GM19372 (cell line): Measurements from ENCODE around the gene VPS16.

Source experiments
- ATAC-seq: cut with Tn5 transposase; IDR thresholded peaks from one replicate; pipeline ENCODE4 v1.9.1; 2021; ENCODE audit warnings: mild to moderate bottlenecking, low read depth, moderate library complexity; ENCODE audit not compliant: unreplicated experiment

The VPS16 gene

DNA sequence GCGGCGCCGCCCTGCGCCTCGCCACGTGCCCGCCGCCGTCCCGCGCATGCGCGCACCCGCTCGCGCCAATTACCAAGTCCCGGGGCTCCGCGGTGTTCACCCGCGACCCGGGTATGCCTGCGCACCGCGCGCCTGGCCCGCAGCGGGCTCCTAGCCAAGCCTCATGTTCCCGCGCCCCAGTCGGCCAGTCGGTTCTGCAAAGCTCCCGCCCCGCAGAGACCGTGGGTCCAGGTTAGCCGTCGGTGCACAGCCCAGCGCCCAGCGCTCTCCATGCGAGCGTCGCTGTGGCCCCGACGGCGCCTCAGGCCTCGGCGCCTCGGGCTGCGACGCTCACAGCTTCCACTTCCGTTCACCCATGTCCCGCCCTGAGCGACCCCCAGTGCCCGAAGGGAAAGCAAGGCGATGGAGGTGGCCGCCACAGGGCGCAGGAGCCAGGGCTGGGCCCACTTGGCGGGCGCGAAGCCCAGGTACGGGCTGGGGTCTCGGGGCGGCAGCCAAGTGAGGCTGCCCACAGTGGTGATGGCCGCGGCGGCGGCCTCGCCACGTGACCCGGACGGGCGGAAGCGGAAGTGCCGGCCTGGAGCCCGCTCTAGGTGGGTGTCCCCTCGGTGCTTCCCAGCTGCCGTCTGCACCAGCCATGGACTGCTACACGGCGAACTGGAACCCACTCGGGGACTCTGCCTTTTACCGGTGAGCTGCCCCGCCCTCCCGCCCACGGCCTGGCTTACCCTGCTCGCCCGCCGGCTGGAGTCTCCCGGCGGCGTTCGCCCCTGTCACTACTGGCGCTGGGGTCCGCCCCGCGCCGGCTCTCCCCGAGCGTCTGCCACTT, at the start of gene VPS16, which contains the start of gene PCED1A:
TSS of gene VPS16 (plus strand) at position 608 of the 829 bp plus-strand sequence. CDS start at position 638, 30 bp downstream.
TSS of gene PCED1A (minus strand) at position 518 of the 829 bp plus-strand sequence. CDS start 743 bp downstream, outside the sequence.
- ATAC-seq: peak; percentile 98

DNA sequence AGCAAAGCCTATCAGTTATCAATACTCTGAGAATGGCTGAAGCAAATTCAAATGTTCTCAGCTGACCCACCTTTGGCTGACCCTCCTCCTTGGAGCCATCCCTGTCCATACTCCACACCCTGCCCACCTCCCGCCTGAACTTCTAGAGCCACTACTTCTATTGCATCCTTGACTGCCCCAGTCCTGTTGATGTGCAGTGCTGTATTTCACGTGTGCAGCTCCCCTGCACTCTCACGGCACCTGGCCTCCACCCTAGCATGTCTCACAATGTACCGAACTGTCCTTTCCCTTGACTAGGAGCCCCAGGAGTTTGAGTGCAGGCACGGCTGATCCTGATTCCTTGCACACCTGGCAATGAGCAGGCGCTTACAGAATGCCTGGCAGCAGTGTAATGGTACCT, 47.1 kb upstream of the VPS16 start:
- ATAC-seq: no peak

DNA sequence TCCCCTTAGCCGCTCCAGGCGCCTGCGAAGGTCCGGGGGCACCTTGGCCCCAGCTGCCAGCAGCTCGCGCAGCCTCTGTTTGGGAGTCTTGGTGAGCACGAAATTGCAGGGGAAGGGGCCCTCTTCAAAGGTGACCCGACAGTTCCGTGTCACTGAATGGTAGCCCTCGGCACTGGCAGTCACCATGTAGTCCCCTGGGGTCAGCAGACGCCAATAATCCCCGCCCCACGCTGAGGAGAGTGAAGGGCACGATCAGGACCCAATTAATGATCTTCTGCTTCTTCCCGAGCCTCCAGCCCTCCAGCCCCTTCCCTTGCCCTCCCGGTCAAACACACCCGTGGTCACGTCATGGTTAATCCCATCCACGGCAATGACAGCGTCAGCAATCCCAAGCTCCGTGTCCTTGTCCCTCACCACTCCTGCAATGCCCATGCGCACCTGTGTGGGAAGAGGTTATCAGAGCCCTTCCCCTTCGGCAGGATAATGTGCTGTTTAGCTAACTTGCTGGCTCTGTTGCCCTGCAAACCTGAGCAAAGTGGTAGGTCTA, 46.3 kb upstream of the VPS16 start:
- ATAC-seq: no peak

DNA sequence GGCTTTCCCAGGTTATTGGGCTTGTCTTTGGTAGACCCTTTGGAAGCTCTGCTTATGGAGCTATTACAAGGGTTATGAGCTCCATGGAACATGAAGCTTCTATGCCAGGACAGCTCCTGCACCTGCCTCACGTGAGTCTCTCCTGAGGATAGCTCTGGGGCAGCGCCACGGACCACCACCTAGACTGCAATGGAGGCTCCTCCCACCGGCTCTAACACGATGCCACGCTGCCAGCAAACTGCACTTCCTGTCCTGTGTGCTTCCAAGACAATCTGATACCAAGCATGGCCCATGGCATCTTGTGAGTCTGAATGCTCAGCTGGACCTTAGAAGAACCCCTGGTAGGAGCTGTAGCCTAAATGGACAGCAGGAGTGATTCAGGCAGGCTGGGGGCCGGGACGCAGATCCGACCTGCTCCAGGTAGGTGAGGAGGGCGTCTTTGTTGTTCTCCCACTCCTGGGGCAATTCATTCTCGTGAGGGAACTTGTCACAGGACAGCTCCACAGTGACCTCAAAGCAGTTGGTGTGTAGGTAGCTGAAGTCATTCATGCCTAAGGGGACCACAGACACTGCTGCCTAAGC, 45.6 kb upstream of the VPS16 start:
- ATAC-seq: no peak

DNA sequence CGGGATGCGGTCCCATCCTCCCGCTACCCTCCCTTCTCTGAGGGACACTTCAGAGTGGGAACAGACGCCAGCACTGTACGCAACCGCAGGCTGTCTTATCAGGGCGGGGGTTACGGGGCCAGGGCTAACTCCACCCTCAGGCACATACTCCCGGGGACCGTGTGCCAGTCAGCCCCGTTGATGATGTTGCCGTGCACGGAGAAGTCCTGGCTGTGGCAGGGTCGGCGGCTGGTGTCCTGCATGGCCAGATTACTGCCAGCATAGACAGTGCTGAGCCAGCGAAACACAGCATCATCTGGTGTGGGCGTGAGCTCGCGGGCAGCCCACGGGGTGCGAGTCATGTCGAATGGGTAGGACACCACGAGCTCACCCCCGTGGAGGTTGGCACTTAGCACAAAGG, 45.1 kb upstream of the VPS16 start:
- no peak for ATAC-seq

DNA sequence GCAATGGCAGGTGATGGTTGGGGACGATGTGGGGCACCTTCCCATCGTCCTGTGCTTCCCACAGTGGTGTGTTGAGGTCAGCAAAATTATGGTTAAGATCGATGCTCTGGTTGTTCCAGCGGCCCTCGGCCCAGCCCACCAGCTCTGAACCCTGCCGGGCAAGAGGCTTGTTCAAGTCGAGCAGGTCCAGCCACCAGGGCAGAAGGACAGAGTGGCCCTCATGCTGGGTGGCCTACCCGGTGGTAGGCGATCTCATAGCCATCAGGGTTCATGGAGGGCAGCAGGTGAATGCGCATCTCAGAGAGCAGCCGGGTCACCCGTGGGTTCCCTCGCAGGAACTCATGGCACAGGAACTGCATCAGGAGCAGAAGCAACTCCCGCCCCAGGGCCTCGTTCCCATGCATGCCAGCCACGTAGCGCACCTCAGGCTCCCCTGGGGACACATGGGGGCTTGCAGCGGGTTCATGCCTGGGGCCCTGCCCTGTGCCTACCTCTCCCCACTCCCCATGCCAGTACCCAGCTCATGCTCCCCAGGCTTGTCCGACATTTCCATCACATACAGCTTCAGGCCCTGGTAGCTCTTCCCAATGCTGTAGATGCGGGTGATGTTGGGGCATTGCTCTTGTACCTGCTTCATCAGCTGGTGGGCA, 44.4 kb upstream of the VPS16 start:
- ATAC-seq: no peak

DNA sequence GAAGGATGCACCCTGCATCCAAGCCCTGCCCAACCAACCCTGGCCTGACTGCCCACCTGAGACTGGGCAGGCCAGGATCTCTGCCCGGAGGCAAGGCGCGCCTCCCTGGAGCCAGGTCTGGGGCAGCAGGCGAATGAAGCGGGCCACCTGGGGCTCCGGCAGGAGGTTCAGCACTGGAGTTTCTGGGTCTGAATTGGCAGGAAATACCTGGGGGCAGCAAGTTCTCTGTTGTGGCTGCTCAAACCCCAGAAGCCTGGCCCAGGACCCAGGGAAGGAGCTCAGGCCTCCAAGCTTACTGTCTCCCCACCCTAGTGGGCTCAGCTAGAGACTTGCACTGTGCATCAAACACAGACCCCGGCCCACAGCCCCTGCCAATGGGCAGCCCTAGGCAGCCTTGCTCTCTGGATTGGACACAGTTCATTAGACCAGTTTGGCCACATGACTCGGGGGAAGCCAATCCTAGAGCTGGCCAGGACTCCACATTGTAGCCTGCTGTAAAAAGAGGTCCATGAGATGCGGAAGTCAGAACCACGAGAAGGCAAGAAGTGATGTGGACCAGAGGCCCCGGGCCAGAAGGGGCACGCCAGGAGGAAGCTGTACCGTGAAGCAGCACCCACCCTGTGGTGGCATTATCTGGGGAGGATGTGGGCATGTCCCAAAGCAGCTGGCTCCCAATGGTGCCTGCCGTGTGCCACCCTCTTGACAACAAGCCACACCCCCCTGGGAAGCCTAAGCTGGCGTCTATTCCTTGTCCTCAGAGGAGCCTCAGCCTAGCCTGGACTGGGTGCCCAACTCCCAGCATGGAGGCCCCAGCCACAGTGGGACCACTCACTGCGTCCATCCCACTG, 43.2 kb upstream of the VPS16 start:
- ATAC-seq: no peak

DNA sequence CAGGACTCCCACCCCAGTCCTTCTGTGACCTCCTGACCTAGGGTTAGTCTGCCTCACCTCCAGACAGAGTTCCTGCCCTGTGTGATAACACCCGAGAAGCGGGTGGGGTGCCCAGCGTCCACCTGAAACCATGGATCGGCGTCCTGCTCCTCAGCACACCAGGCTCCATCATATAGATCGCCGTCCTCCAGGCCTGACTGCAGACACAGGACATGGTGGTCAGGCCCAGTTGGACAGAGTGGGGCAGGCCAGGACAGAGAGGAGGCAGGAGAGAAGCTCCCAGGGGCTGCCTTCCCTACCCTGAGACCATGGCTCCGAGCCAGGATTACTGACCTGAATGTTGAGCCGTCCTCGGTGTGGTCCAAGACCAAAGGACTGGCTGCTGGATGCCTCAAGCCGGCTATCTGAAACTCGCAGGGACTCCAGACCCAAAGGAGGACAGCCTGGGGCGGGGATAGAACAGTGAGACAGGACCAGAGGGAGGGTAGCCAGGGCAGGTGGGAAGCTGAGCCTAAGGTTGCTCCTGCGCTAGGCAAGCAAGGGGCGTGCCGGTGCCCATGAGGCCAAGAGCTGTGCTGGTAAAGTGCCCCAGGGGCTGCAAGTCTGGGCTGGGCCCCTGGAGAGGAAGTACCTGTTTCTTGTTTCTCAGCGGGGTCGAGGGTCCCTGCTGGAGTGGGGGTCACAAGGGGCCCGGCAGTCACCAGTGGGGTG, 42.3 kb upstream of the VPS16 start:
- ATAC-seq: no peak

DNA sequence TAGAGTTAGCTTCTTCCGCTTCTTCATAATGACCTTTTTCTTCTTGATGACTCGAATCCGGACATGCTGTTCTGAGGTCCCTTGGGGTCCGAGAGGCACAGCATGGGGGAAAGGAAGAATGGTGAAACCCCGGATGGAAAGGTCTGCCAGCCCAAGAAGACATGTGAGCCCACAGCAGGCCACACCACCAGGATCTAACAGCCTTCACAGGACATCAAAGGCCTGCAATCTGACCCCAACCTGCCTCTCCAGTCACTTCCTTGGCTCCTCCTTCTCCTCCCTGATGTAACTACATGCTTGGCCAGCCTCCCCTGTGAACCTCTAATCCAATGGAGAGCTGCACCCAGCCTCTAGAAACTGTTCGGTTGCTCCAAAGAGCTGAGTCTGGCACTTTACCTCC, 41.7 kb upstream of the VPS16 start:
- ATAC-seq: no peak

DNA sequence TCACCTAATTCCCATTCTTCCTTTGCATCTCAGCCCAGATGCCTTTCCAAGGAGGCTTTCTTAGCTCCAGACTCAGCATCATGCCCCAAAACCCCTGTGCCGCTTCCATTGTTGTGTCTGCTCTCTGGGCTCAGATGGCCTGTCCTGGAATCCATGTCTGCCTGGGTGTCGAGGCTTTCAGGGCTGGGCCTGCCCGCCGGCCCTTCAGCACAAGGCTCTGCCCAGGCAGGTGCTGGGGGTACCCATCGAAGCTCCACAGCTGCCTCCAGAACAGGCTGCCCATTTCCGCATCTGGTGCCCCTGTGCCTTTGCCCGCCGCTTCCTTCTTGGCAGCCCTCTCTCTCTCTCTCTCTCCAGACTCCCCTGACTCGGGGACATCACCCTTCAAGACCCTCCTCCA, 41.3 kb upstream of the VPS16 start:
- no peak for ATAC-seq

DNA sequence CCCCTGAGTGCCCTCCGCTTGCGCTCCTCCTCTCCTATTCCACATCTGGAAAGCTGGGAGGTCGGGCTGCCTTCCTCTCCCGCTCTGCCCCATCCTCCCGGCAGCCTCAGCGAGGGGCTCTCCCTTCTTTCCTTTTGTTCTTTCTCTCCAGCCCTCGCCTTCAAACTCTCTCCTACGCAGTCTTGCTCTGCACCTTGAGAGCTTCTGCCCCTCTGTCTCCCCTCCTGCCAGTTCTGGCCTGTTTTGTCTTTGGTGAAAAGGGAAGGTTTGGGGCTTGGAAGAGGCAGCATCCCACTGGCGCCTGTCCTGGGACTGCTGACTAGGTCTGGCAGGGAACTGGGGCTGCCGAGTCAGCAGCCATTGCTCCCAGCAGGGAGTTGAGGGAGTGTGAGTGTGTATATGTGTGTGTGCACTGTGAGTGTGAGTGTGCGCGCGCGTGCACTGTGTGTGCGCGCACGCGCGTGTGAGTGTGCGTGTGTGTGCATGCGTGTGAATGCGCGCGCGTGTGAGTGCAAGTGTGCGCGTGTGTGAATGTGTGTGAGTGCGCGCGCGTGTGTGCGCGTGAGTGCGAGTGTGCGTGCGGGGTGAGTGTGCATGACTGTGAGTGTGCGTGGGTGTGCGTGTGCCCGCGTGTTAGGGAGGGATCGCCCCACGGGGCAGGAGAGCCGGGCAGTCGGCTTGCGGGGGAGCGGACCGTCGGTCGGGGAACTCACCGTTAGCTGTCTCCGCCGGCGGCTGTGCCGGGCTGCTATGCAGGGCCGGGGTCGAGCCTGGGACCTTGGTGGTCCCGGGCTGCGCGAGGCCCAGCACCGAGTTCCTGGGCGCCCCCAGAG, 40.6 kb upstream of the VPS16 start:
- ATAC-seq: peak; percentile 13

DNA sequence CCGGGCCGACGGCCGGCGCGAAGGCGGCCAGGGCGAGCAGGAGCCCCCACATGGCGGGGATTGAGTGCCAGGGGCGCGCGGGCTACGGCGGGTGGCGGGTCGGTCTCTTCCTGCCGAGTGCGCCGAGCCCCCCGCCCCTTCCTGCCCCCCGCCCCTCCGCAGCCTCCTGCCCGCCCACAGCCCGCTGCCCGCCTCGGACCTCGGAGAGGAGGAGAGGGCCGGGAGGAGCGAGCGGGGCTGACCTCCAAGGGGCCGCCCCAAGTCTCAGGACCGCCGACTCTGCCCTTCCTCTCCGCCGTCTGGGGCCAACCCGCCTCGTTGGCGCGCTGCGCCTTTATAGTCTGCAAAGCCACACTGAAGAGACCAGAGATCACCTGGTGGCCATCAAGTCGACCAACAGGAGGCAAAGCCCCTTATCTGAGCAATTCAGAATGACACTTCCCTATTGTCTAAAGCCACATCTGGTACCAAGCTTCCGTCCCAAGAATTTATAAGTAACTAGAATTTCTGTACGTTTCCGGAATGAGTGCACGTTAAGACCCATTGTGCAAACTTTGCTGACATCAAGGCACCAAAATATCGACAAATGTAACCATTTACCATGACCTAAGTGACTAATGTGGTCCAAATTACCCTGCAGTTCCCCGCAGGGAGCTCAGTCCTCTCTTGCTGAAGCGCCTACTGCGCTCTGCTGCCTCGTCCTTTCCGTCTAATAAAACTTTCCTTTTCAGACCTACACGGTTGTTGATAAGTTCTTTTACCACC, 39.8 kb upstream of the VPS16 start, which contains the start of gene CPXM1:
TSS of gene CPXM1 (minus strand) at position 107 of the 765 bp plus-strand sequence. CDS start at position 52, 55 bp downstream.
- peak; percentile 60 for ATAC-seq

DNA sequence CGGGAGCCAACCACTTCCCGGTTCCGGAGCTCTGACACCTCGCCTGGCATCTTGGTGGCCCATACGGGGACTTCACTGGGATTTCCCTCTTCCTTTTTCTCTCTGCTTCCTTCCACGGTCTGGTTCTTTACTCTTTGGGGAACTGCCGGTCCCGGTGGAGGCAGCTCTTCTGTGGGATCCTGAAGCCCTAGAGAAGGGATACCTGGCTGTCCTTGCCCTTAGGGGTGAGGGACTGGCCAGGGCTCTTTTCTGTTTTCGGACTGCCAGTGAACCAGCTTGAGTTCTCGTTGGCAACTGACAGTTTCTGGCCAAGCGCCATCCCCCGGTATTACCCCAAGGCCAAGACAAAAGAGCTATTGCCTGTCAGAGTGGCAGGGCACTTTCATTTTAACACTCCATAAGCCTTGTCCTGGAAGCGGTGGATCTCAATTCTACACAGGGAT, 39.2 kb upstream of the VPS16 start:
- no peak for ATAC-seq

DNA sequence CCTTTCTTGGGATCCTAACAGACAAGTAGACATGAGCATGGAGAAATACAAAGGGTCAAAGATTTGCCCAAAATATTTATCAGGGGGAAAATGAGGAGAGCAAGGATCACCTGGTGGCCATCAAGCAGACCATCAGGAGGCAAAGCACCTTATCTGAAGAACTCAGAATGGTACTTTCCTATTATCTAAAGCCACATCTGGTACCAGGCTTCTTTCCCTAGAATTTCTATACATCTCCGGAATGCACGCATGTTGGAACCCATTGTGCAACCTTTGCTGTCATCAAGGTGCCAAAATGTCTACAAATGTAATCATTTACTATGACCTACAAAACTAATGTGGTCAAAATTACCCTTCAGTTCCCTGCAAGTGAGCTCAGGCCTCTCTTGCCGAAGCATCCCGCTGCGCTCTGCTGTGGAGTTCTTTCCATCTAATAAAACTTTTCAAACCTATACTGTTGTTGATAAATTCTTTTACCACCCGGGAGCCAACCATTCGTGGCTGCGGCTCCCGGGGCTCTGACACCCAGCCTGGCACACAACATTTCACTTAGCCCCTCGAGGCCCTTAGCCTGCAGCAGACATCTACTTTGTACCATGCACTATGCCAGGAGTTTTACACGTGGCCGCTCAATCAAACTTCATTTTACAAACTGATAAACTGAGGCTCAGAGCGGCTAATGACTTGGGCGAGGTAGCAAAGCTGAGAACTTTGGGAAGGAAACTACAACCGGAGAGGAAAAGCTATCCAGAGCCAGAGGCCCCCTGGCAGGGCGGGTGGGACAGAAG, 36.3 kb upstream of the VPS16 start:
- no peak for ATAC-seq

DNA sequence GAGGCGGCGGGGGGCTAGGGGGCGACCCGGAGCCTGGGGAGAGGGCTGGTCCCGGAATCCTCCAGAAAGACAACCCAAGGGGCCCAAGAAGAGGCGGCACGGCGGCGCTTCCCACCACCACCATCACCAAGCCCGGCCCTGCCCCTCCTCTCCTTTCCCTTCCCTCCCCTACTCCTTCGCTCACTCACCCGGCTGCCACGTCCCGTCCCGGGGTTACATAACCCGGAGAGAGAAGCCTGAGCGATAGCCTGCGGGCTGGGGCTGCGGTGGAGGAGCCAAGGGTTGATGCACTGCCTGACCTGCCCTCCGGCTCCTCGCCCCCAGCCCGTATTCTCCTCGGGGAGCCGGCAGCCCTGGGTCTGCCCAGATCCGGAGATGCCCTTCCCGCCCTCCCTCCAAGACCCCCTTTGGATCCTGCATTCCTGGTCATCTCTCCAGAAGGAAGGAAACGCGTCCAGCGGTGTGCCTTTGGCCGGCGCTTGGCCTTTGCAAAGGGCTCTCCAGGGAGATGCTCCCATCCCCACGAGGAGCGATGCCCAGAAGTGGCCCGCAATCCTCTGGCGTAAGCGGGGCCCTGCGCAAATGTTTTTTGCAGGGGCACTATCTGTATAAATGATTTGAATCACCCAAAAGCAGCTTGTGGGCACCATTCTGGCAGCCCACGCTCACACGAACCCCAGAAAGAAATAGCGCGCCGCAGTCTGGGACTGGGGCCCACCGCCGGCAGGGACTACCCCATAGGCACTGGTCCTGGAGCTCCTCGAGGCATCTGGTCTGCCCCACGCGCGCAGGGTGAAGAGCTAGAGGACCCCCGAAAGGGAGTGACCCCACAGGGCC, 35.5 kb upstream of the VPS16 start:
- no peak for ATAC-seq

DNA sequence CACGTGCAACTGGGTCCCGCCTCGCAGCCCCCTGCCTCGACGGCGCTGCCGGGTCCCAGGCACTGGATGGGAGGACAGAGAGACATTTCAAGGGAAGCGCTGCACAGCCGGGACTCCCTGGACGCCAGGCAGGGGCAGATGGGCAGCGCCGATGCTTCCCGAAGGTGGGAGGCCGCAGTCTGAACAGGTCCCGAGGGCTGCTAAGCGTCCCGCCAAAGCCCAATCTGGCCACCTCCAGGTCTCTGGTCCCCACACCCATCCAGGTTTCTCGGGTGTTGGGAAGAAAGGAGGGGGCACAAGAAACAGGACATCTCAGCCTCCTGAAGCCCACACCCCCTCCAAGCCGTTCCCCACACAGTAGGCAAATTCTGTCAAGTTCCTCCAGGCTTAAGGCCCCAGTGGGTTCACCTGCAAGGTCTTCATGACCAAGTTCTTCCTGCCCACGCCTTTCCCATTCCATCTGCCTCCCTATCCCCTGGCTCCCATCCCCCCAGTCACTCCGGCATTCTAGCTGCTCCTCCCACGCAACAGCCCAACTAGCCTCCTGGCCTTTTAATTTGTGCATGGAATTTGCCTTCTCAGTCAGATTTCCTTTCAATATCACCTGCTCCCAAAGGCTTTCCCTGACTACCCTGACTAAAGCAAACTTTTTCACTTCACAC, 34.7 kb upstream of the VPS16 start:
- no peak for ATAC-seq
